ENCODE data around the gene DPEP3.

DNA sequence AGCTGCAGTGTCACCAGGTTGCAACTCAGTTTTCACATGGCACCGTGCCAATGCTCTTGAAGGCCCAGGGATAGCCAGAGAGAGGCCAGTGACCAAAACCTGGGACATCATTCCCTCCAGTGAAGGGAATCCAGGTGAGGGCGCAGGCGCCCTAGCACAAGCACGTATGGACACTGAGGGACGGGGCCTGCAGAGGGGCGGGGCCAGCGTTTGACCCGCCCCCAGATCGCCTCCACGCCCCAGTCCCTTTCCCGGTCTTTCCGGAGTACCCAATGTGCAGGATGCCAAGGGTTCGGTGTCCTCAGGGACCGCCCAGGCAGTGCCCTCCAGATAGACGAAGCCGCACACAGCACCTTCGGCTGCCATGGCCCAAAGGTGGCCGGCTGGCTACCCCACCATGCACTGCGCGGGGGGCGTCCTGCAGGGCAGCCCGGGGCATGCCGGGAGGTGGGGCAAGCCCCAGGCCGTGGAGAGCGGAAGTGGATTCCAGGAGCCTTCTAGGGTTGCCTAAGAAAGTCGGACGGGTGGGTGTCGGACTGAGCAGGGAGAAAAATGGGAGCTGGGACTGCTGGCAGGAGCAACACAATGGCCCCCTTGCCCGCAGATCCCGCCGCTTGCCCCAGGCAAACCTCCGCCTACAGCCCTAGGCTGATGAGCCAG is 16.5 kb downstream of the DPEP3 start:
- TF ChIP-seq, protein P1, sequence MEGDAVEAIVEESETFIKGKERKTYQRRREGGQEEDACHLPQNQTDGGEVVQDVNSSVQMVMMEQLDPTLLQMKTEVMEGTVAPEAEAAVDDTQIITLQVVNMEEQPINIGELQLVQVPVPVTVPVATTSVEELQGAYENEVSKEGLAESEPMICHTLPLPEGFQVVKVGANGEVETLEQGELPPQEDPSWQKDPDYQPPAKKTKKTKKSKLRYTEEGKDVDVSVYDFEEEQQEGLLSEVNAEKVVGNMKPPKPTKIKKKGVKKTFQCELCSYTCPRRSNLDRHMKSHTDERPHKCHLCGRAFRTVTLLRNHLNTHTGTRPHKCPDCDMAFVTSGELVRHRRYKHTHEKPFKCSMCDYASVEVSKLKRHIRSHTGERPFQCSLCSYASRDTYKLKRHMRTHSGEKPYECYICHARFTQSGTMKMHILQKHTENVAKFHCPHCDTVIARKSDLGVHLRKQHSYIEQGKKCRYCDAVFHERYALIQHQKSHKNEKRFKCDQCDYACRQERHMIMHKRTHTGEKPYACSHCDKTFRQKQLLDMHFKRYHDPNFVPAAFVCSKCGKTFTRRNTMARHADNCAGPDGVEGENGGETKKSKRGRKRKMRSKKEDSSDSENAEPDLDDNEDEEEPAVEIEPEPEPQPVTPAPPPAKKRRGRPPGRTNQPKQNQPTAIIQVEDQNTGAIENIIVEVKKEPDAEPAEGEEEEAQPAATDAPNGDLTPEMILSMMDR (IDR thresholded peaks at IDR 0.05), result no peak
- TF ChIP-seq POLR2A (IDR thresholded peaks at IDR 0.05), result no peak

All from thyroid gland (tissue), 4 donors.